22Rv1 (cell line): ENCODE data around the gene TMEM259.

Experiments
- H3K27ac ChIP-seq: fragments of 450-650 bp; 2 replicates; pipeline ENCODE4 v1.5.1; 2017
- CTCF ChIP-seq: fragments of 450-650 bp; IDR thresholded peaks from 2 replicates; pipeline ENCODE4 v1.5.1; 2017; ENCODE audit warnings: mild to moderate bottlenecking
- ZFX ChIP-seq: fragments of 450-650 bp; IDR thresholded peaks from 2 replicates; pipeline ENCODE4 v1.6.1; 2017; ENCODE audit warnings: antibody characterized with exemption, borderline replicate concordance

Gene TMEM259

GRCh38 chr19:1011831-1012333, 9.0 kb downstream of the TMEM259 start:
- no peak overlapping the region for H3K27ac ChIP-seq
- TF ChIP-seq ZFX: no peak
- no peak for TF ChIP-seq CTCF

GRCh38 chr19:1010586-1011510, 10.1 kb downstream of the TMEM259 start:
- TF ChIP-seq CTCF (no peak), ZFX (no peak)
- no peak overlapping the region for H3K27ac ChIP-seq

GRCh38 chr19:1009981-1010538, 10.9 kb downstream of the TMEM259 start:
- TF ChIP-seq ZFX: no peak
- TF ChIP-seq CTCF: no peak

GRCh38 chr19:1009041-1009980, 11.6 kb downstream of the TMEM259 start:
- TF ChIP-seq CTCF (no peak), ZFX (no peak)
- H3K27ac ChIP-seq: no peak overlapping the region

More at GRCh38 chr19:1009981-1010538, 10.9 kb downstream of the TMEM259 start:
- no peak overlapping the region for H3K27ac ChIP-seq

- no peak overlapping the region for H3K27ac ChIP-seq
Observed at GRCh38 chr19:1008268-1009040, 12.5 kb downstream of the TMEM259 start.

More at GRCh38 chr19:1008268-1009040, 12.5 kb downstream of the TMEM259 start:
- no peak for TF ChIP-seq CTCF
